ENCODE data around the gene OMD. TPM values are rescaled to one million over a fixed set of nuclear protein-coding genes. Genes with fewer than 3 reads are reported as not detected.

OMD gene
- polyA plus RNA-seq, 1 donor from 2014 or later = not detected

- Histone ChIP-seq H3K9ac (ENCODE audit: low read length) (no peak overlapping the region), H2AFZ (ENCODE audit: low read depth, low read length) (no peak overlapping the region), H3K4me3 (ENCODE audit: low read length) (no peak overlapping the region), H3F3A (ENCODE audit: insufficient read depth, low read length, poor library complexity, severe bottlenecking) (no peaks in the 10 kb centered on the region), H3K27ac (ENCODE audit: low read length) (no peak overlapping the region), H3K9me2 (ENCODE audit: insufficient read depth, low read length) (no peaks in the 10 kb centered on the region), H3K36me3 (ENCODE audit: insufficient read depth, low read length) (no peaks in the 10 kb centered on the region), H3K79me2 (replicated peaks; ENCODE audit: insufficient read depth, low read length) (no peaks in the 10 kb centered on the region), H3K4me2 (ENCODE audit: low read length) (no peak overlapping the region), H3K9me3 (ENCODE audit: low read length) (no peaks in the 10 kb centered on the region), H3K27me3 (ENCODE audit: insufficient read depth, low read depth, low read length) (no peaks in the 10 kb centered on the region), H4K20me1 (ENCODE audit: insufficient read depth) (no peaks in the 10 kb centered on the region)
- TF ChIP-seq SMC3 (conservative IDR thresholded peaks at IDR 0.05; ENCODE audit: poor library complexity) (no peak), POLR2AphosphoS5 (IDR thresholded peaks at IDR 0.05) (no peak), TAF1 (IDR thresholded peaks at IDR 0.05; ENCODE audit: low read depth) (no peak), EZH2 (IDR thresholded peaks at IDR 0.05; ENCODE audit: borderline replicate concordance, insufficient read depth, low read length, poor library complexity, severe bottlenecking) (no peak), REST (IDR thresholded peaks at IDR 0.05; ENCODE audit: borderline replicate concordance) (no peak), MXI1 (conservative IDR thresholded peaks at IDR 0.05; ENCODE audit: poor library complexity, severe bottlenecking) (no peak), EP300 (conservative IDR thresholded peaks at IDR 0.05; ENCODE audit: poor library complexity, severe bottlenecking) (no peak), RAD21 (conservative IDR thresholded peaks at IDR 0.05) (no peak), CTCF (IDR thresholded peaks at IDR 0.05; ENCODE audit: poor library complexity, severe bottlenecking) (no peak)
Observed at GRCh38 chr9:92377876-92378275, 46.4 kb downstream of the OMD start.

- Histone ChIP-seq H3K27ac (ENCODE audit: low read length) (no peak overlapping the region), H3K27me3 (ENCODE audit: insufficient read depth, low read depth, low read length) (no peaks in the 10 kb centered on the region), H3K9me3 (ENCODE audit: low read length) (no peaks in the 10 kb centered on the region), H3K4me3 (ENCODE audit: low read length) (no peak overlapping the region), H3K79me2 (replicated peaks; ENCODE audit: insufficient read depth, low read length) (no peaks in the 10 kb centered on the region), H3F3A (ENCODE audit: insufficient read depth, low read length, poor library complexity, severe bottlenecking) (no peaks in the 10 kb centered on the region), H2AFZ (ENCODE audit: low read depth, low read length) (no peak overlapping the region), H4K20me1 (ENCODE audit: insufficient read depth) (no peaks in the 10 kb centered on the region), H3K9ac (ENCODE audit: low read length) (no peak overlapping the region), H3K9me2 (ENCODE audit: insufficient read depth, low read length) (no peaks in the 10 kb centered on the region), H3K36me3 (ENCODE audit: insufficient read depth, low read length) (no peaks in the 10 kb centered on the region), H3K4me2 (ENCODE audit: low read length) (no peak overlapping the region)
- no peak for TF ChIP-seq POLR2AphosphoS5 (IDR thresholded peaks at IDR 0.05)
- no peak for TF ChIP-seq RAD21 (conservative IDR thresholded peaks at IDR 0.05)
- no peak for TF ChIP-seq TAF1 (IDR thresholded peaks at IDR 0.05; ENCODE audit: low read depth)
- no peak for TF ChIP-seq CTCF (IDR thresholded peaks at IDR 0.05; ENCODE audit: poor library complexity, severe bottlenecking)
- no peak for TF ChIP-seq REST (IDR thresholded peaks at IDR 0.05; ENCODE audit: borderline replicate concordance)
- TF ChIP-seq EP300 (conservative IDR thresholded peaks at IDR 0.05; ENCODE audit: poor library complexity, severe bottlenecking) = no peak
- TF ChIP-seq EZH2 (IDR thresholded peaks at IDR 0.05; ENCODE audit: borderline replicate concordance, insufficient read depth, low read length, poor library complexity, severe bottlenecking) = no peak
- no peak for TF ChIP-seq SMC3 (conservative IDR thresholded peaks at IDR 0.05; ENCODE audit: poor library complexity)
- no peak for TF ChIP-seq MXI1 (conservative IDR thresholded peaks at IDR 0.05; ENCODE audit: poor library complexity, severe bottlenecking)
Observed at GRCh38 chr9:92373167-92373566, 51.1 kb downstream of the OMD start.
